ENCODE results near the gene CST9. TPM values are rescaled to one million over a fixed set of nuclear protein-coding genes. Genes with fewer than 3 reads are reported as not detected.

Gene CST9
- total and polyA plus RNA-seq, 2 of the 13 experiments (the other 11 are each of a cell fraction or from before 2014, with no cell fraction given): 0.07 TPM; not detected in 1

GRCh38 chr20:23640671-23641667 lies 35.3 kb upstream of the CST9 start (continued):
- TF ChIP-seq USF2 (IDR thresholded peaks at IDR 0.05; ENCODE audit: low read depth, low read length): peak; percentile 46; the same call in 1 of the 2 replicates
- peak; percentile 52; the same call in 1 of the 2 replicates for TF ChIP-seq USF2 (CRISPR knock-in tag; IDR thresholded peaks at IDR 0.05; ENCODE audit: borderline replicate concordance)
- TF ChIP-seq ZNF788 (CRISPR knock-in tag; IDR thresholded peaks at IDR 0.05; ENCODE audit: borderline replicate concordance): peak; percentile 60; the same call in 1 of the 2 replicates
- no peak for TF ChIP-seq ZNF691 (CRISPR knock-in tag; IDR thresholded peaks at IDR 0.05; ENCODE audit: borderline replicate concordance, low read depth)
- 0 out of 2 replicates have a peak, but pooled peaks have one; percentile 52 for TF ChIP-seq ZSCAN20 (CRISPR knock-in tag; IDR thresholded peaks at IDR 0.05; ENCODE audit: borderline replicate concordance)
- TF ChIP-seq ZNF329 (CRISPR knock-in tag; IDR thresholded peaks at IDR 0.05; ENCODE audit: low read depth): no peak
- peak; percentile 83; the same call in 1 of the 2 replicates for TF ChIP-seq ZNF335 (CRISPR knock-in tag; IDR thresholded peaks at IDR 0.05)
- TF ChIP-seq HNF4G (IDR thresholded peaks at IDR 0.05; ENCODE audit: borderline replicate concordance, low read depth, low read length): peak; percentile 41; the same call in 1 of the 2 replicates
- TF ChIP-seq HNF4G (CRISPR knock-in tag; IDR thresholded peaks at IDR 0.05; ENCODE audit: borderline replicate concordance, low read depth): no peak; the same call in 1 of the 2 replicates
- peak; percentile 88; the same call in 1 of the 2 replicates for TF ChIP-seq FOXK1 (CRISPR knock-in tag; IDR thresholded peaks at IDR 0.05; ENCODE audit: borderline replicate concordance, low read depth)
- TF ChIP-seq BCL6 (CRISPR knock-in tag; IDR thresholded peaks at IDR 0.05): peak; percentile 91
- peak; percentile 27; the same call in 1 of the 2 replicates for TF ChIP-seq SIX1 (CRISPR knock-in tag; IDR thresholded peaks at IDR 0.05; ENCODE audit: borderline replicate concordance)
- TF ChIP-seq, protein P1, sequence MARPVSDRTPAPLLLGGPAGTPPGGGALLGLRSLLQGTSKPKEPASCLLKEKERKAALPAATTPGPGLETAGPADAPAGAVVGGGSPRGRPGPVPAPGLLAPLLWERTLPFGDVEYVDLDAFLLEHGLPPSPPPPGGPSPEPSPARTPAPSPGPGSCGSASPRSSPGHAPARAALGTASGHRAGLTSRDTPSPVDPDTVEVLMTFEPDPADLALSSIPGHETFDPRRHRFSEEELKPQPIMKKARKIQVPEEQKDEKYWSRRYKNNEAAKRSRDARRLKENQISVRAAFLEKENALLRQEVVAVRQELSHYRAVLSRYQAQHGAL (CRISPR knock-in tag; IDR thresholded peaks at IDR 0.05; ENCODE audit: not compliant biosample characterization): no peak
- TF ChIP-seq ZNF12 (CRISPR knock-in tag; IDR thresholded peaks at IDR 0.05): peak; percentile 81
- 0 out of 2 replicates have a peak, but pooled peaks have one; percentile 24 for TF ChIP-seq CEBPB (IDR thresholded peaks at IDR 0.05; ENCODE audit: borderline replicate concordance, low read depth, low read length)
- TF ChIP-seq, protein P2, sequence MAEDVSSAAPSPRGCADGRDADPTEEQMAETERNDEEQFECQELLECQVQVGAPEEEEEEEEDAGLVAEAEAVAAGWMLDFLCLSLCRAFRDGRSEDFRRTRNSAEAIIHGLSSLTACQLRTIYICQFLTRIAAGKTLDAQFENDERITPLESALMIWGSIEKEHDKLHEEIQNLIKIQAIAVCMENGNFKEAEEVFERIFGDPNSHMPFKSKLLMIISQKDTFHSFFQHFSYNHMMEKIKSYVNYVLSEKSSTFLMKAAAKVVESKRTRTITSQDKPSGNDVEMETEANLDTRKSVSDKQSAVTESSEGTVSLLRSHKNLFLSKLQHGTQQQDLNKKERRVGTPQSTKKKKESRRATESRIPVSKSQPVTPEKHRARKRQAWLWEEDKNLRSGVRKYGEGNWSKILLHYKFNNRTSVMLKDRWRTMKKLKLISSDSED (CRISPR knock-in tag; IDR thresholded peaks at IDR 0.05): no peak
- TF ChIP-seq SALL1 (CRISPR knock-in tag; IDR thresholded peaks at IDR 0.05): peak; percentile 97
- TF ChIP-seq TGIF2 (CRISPR knock-in tag; IDR thresholded peaks at IDR 0.05): no peak; the same call in 1 of the 2 replicates
- TF ChIP-seq ZMYM2 (CRISPR knock-in tag; IDR thresholded peaks at IDR 0.05): no peak
- peak; percentile 69; the same call in 1 of the 2 replicates for TF ChIP-seq ZSCAN9 (CRISPR knock-in tag; IDR thresholded peaks at IDR 0.05; ENCODE audit: borderline replicate concordance)

Measured in HepG2 (cell line).